Fibroblast of villous mesenchyme (primary cell): ENCODE data around the gene ARHGEF4. TPM values are rescaled to one million over a fixed set of nuclear protein-coding genes. Genes with fewer than 3 reads are reported as not detected.
A peak's percentile ranks its signal among the peaks of the same experiment; 100 is the strongest.
"Not testable (repeated sequence)": the region's sequence is repeated elsewhere in the genome, so short reads cannot be mapped to it uniquely, and the experiment has no call there.

Source experiments
- DNase-seq: peaks from one replicate; pipeline ENCODE4 v3.0.0-alpha.2; 2010; ENCODE audit warnings: low read depth
- H3K4me3 ChIP-seq: 2 replicates; pipeline ENCODE4 v1.5.1; 2011; ENCODE audit warnings: low read depth, mild to moderate bottlenecking, low read length
- total RNA-seq: library from RNA; depleted of rRNA; stranded (reverse); fragments of >200 nt; gene quantifications from 2 replicates; pipeline ENCODE4 v1.2.3, GENCODE V29; 2012
- TF ChIP-seq, protein P1 (sequence below): IDR thresholded peaks from 2 replicates; pipeline ENCODE4 v1.5.1; 2012; ENCODE audit warnings: low read depth, mild to moderate bottlenecking, low read length; ENCODE audit not compliant: insufficient read depth

ARHGEF4 gene
- total RNA-seq, 1 donor, result 0.86 TPM

- no peak for DNase-seq
- H3K4me3 ChIP-seq, result no peak overlapping the region
- TF ChIP-seq, protein P1, sequence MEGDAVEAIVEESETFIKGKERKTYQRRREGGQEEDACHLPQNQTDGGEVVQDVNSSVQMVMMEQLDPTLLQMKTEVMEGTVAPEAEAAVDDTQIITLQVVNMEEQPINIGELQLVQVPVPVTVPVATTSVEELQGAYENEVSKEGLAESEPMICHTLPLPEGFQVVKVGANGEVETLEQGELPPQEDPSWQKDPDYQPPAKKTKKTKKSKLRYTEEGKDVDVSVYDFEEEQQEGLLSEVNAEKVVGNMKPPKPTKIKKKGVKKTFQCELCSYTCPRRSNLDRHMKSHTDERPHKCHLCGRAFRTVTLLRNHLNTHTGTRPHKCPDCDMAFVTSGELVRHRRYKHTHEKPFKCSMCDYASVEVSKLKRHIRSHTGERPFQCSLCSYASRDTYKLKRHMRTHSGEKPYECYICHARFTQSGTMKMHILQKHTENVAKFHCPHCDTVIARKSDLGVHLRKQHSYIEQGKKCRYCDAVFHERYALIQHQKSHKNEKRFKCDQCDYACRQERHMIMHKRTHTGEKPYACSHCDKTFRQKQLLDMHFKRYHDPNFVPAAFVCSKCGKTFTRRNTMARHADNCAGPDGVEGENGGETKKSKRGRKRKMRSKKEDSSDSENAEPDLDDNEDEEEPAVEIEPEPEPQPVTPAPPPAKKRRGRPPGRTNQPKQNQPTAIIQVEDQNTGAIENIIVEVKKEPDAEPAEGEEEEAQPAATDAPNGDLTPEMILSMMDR, result no peak
Measured at GRCh38 chr2:131063501-131064283, 227.0 kb downstream of the ARHGEF4 start.

DNA sequence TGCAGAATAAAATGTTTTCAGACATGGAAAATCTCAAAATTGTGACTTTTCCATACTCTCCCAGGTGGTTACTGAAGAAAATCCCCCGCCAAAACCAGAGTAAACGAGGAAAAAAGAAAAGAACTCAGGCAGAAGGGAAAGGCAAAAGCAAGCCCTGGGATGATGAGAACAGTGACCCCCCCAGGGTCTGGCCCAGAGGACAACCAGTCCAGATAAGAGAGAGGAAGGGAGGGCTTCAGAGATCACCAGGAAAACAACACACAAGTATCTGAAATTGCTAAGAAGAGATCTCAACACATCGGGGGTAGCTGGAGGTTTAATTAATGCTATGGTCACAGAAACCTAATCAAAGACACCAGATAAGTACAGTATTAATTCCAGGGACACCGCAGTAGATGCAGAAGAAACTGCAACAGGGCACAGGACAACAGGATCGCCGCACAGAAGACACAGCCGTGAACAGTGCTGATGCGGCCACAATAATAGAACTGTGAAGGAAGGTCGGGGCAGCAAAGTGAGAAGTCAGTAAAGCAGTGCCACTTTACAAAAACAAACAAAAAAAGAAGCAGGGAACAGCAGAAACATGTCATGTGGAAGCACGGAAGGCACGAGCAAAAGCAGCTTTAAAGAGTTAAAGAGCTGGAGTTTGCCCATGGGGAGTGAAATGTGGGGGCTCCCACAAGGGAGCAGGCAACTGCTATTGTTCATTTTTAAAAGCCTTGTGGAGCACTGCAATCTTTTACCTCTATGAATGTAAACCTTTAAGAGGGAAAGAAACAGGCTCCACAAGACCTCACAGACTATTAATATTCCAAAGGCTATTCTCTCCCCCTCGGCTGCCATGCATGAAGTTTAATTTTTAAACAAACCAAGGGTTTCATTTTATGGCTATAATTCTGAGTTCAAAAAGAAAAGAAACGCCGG, 228.1 kb downstream of the ARHGEF4 start:
- TF ChIP-seq, protein P1, result no peak
- no peak overlapping the region for H3K4me3 ChIP-seq
- DNase-seq, result no peak

DNA sequence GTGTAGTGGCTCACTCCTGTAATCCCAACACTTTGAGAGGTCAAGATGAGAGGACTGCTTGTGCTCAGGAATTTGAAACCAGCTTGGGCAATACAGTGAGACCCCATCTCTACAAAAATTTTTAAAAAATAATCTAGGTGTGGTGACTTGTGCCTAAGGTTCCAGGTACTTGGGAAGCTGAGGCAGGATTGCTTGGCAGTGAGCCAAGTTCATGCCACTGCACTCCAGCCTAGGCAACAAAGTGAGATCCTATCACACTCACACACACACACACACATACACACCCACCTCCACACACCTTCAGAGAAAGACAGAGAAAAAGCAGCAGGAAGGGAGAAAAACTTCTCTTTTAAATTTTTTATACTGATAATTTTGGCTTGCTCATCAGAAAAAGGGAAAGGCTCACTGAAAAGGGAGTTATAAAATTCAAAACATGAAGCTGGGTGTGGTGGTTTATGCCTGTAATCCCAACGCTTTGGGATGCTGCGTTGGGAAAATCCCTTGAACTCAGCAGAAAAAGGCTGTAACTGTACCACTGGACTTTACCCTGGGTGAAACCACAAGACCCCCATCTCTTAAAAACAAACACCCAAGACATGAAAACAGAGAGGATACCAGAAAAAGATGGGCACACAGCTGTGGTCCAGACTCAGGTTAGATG, 230.9 kb downstream of the ARHGEF4 start:
- no peak overlapping the region for H3K4me3 ChIP-seq
- DNase-seq, result no peak

GRCh38 chr2:131068172-131068571, 231.5 kb downstream of the ARHGEF4 start:
- not testable (repeated sequence) for DNase-seq

More for the DNA sequence above, 230.9 kb downstream of the ARHGEF4 start:
- TF ChIP-seq, protein P1, result no peak

DNA sequence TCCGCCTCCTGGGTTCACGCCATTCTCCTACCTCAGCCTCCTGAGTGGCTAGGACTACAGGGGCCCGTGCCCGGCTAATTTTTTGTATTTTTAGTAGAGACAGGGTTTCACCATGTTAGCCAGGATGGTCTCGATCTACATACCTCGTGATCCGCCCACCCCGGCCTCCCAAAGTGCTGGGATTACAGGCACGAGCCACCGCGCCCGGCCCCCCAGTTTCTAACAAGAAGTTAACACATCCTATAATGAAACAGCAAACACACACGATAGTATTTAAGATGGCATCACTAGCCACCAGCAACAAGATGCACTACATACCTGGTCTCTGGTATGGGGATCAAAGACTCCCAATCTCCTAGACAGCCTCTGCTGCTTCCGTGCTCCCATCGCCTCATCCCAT, 238.9 kb downstream of the ARHGEF4 start:
- not testable (repeated sequence) for H3K4me3 ChIP-seq, DNase-seq

More at GRCh38 chr2:131068172-131068571, 231.5 kb downstream of the ARHGEF4 start:
- not testable (repeated sequence) for H3K4me3 ChIP-seq

DNA sequence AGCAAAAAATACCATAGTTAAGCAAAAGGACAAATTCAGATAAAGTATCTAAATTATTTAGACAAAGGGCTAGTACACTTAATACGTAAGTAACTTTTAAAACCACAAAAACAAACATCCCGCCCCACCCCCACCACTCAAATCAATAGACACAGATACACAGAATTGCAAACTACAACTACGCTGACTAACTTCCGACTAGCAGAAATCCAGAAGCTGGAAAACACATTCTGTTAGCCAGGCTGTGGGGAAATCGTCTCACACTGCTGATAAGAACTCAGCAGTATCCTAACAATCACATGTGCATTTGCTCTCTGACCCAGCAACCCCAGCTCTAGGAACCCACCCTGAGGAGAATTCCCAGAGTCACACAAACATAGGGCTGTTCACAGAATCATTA, 240.0 kb downstream of the ARHGEF4 start:
- TF ChIP-seq, protein P1, result no peak
- H3K4me3 ChIP-seq, result no peak overlapping the region
- DNase-seq, result peak; percentile 96

- no peak overlapping the region for H3K4me3 ChIP-seq
- no peak for DNase-seq
- TF ChIP-seq, protein P1, result no peak
Measured at GRCh38 chr2:131077182-131077846, 240.6 kb downstream of the ARHGEF4 start.
